K562 (cell line): ENCODE data around the gene CMBL. TPM values are rescaled to one million over a fixed set of nuclear protein-coding genes. Genes with fewer than 3 reads are reported as not detected.

Experiments used
- CREB1 ChIP-seq, 2 experiments: sonication (generic) in 1 of 2; formaldehyde crosslinking in 1 of 2; IDR thresholded peaks; 2 replicates each; pipeline versions ENCODE4 v1.6.1 to v1.8.0; 2012 to 2022; ENCODE audit warnings: inconsistent platforms in 1 of 2, mild to moderate bottlenecking in 1 of 2, missing genetic modification reagents in 1 of 2, moderate library complexity in 1 of 2
- DDX20 ChIP-seq: fragments of 450-650 bp; IDR thresholded peaks from 2 replicates; pipeline ENCODE4 v1.6.1; 2016; ENCODE audit warnings: missing genetic modification characterization, low read depth, mild to moderate bottlenecking, missing compliant biosample characterization, moderate library complexity
- HOXB6 ChIP-seq: fragments of 250-450 bp; sonication (Bioruptor Pico); IDR thresholded peaks from 2 replicates; pipeline ENCODE4 v1.5.1; 2022; ENCODE audit warnings: mild to moderate bottlenecking, borderline replicate concordance
- MBD1 ChIP-seq: fragments of 250-450 bp; sonication (Bioruptor Pico); IDR thresholded peaks from 2 replicates; pipeline ENCODE4 v1.8.0; 2022; ENCODE audit warnings: inconsistent platforms
- NR3C1 ChIP-seq: sonication (generic); formaldehyde crosslinking; IDR thresholded peaks from 2 replicates; pipeline ENCODE4 v1.8.1; 2022; ENCODE audit warnings: missing genetic modification reagents
- PPARD ChIP-seq: fragments of 250-450 bp; sonication (Bioruptor Pico); IDR thresholded peaks from 2 replicates; pipeline ENCODE4 v1.8.0; 2022; ENCODE audit warnings: inconsistent platforms, mild to moderate bottlenecking, moderate library complexity
- TCF7L2 ChIP-seq: fragments of 150-350 bp; IDR thresholded peaks from 2 replicates; pipeline ENCODE4 v1.6.1; 2016; ENCODE audit warnings: low read depth, mild to moderate bottlenecking, low read length, moderate library complexity
- ZNF134 ChIP-seq: fragments of 250-450 bp; sonication (Bioruptor Pico); conservative IDR thresholded peaks from 2 replicates; pipeline ENCODE4 v1.4.0; 2020
- ZNF318 ChIP-seq, 2 experiments: fragments of 450-650 bp; IDR thresholded peaks; 2 replicates each; pipeline ENCODE4 v1.6.1; 2016; ENCODE audit warnings: mild to moderate bottlenecking in 2 of 2, borderline replicate concordance in 1 of 2, low read depth in 1 of 2, moderate library complexity in 1 of 2
- ZNF398 ChIP-seq: fragments of 250-450 bp; sonication (Bioruptor Pico); IDR thresholded peaks from 2 replicates; pipeline ENCODE4 v1.8.0; 2021; ENCODE audit warnings: moderate library complexity, mild to moderate bottlenecking, inconsistent platforms
- ZNF644 ChIP-seq: fragments of 200-800 bp; sonication (Bioruptor generic); IDR thresholded peaks from 2 replicates; pipeline ENCODE4 v1.6.1; 2016; ENCODE audit warnings: low read depth, missing genetic modification characterization, missing compliant biosample characterization
- polyA plus RNA-seq, 8 experiments: library from polyadenylated mRNA; depleted of rRNA in 4 of 8; stranded (reverse) in 5 of 8; unstranded in 3 of 8; fragments of >200 nt; fragmentation: Nextera tagmentation in 2 of 8; fragmentation: Illumina TruSeq in 1 of 8; extraction: Ambion mirVana in 2 of 8; extraction: Trizol in 1 of 8; gene quantifications; 2 replicates each; pipeline versions ENCODE4 v1.2.1 to v1.2.3, GENCODE V29; 2011 to 2014; ENCODE audit warnings: inconsistent platforms in 1 of 8, missing spikeins in 1 of 8
- total RNA-seq, 7 experiments: library from RNA; depleted of rRNA in 6 of 7; stranded (reverse); fragments of >200 nt in 6 of 7; fragmentation: Illumina TruSeq in 2 of 7; extraction: Trizol in 2 of 7; gene quantifications; 2 replicates each; pipeline versions ENCODE4 v1.2.1 to v1.2.3, GENCODE V29; 2011 to 2021; ENCODE audit warnings: low replicate concordance in 1 of 7
- TF ChIP-seq, protein P1 (sequence below): fragments of 450-650 bp; formaldehyde crosslinking; IDR thresholded peaks from 2 replicates; pipeline ENCODE4 v1.4.0; 2022; ENCODE audit warnings: missing genetic modification characterization
- TF ChIP-seq, protein P2 (sequence below): fragments of 450-650 bp; IDR thresholded peaks from 2 replicates; pipeline ENCODE4 v1.6.1; 2016; ENCODE audit warnings: missing biosample characterization, missing genetic modification characterization

CMBL gene
- total and polyA plus RNA-seq, 9 of the 15 experiments (the other 6 are each of a cell fraction or from before 2014, with no cell fraction given): 22.6 to 192 (median 71.1) TPM

DNA sequence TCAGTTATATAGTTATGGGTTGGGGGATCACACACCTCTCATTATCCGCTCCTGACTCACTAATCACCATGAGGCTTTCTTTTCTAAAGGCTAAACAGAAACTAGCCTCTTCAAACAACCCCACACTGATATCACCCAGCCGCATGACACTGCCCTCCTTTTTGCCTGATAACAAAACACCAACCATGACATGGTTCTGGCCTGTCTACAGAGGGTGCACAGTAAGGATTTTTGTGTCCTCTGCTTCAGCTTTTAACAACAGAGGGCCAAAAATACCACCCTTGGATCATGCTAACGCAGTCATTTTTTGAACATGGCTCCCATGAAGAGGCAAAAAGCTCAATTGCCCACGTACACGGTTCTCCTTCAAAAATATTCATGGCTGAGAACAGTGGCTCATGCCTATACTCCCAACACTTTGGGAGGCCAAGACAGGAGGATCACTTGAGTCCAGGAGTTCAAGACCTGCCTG is 4.0 kb downstream of the CMBL start (continued):
- TF ChIP-seq, protein P1, sequence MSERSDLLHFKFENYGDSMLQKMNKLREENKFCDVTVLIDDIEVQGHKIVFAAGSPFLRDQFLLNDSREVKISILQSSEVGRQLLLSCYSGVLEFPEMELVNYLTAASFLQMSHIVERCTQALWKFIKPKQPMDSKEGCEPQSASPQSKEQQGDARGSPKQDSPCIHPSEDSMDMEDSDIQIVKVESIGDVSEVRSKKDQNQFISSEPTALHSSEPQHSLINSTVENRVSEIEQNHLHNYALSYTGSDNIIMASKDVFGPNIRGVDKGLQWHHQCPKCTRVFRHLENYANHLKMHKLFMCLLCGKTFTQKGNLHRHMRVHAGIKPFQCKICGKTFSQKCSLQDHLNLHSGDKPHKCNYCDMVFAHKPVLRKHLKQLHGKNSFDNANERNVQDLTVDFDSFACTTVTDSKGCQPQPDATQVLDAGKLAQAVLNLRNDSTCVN (CRISPR knock-in tag): peak; percentile 94
- no peak; a peak in 1 of 4 replicates for TF ChIP-seq ZNF318 (IDR thresholded peaks at IDR 0.05; ENCODE audit: borderline replicate concordance in 1 of 2, low read depth in 1 of 2)
- no peak for TF ChIP-seq MBD1 (CRISPR knock-in tag)
- TF ChIP-seq PPARD (CRISPR knock-in tag): no peak
- TF ChIP-seq HOXB6 (CRISPR knock-in tag): no peak
- no peak for TF ChIP-seq TCF7L2
- TF ChIP-seq ZNF134 (CRISPR knock-in tag): peak; percentile 68; the same call in 1 of the 2 replicates
- TF ChIP-seq, protein P2, sequence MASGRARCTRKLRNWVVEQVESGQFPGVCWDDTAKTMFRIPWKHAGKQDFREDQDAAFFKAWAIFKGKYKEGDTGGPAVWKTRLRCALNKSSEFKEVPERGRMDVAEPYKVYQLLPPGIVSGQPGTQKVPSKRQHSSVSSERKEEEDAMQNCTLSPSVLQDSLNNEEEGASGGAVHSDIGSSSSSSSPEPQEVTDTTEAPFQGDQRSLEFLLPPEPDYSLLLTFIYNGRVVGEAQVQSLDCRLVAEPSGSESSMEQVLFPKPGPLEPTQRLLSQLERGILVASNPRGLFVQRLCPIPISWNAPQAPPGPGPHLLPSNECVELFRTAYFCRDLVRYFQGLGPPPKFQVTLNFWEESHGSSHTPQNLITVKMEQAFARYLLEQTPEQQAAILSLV: peak; percentile 54
- TF ChIP-seq ZNF398 (CRISPR knock-in tag): no peak
- TF ChIP-seq DDX20: peak; percentile 69; the same call in 1 of the 2 replicates
- TF ChIP-seq ZNF644 (tag): peak; percentile 89
- TF ChIP-seq NR3C1 (CRISPR knock-in tag): no peak
- peak; percentile 39; the same call in 1 of the 2 replicates for TF ChIP-seq CREB1 (IDR thresholded peaks at IDR 0.05)
- TF ChIP-seq CREB1 (CRISPR knock-in tag; IDR thresholded peaks at IDR 0.05): peak; percentile 42; the same call in 1 of the 2 replicates
